ENCODE measurements around the gene TBKBP1. TPM values are rescaled to one million over a fixed set of nuclear protein-coding genes. Genes with fewer than 3 reads are reported as not detected.
"Not testable (repeated sequence)": the region's sequence is repeated elsewhere in the genome, so short reads cannot be mapped to it uniquely, and the experiment has no call there.

Gene TBKBP1
- total and polyA plus RNA-seq, 4 donors: 10.4 to 62.8 (median 28.8) TPM

DNA sequence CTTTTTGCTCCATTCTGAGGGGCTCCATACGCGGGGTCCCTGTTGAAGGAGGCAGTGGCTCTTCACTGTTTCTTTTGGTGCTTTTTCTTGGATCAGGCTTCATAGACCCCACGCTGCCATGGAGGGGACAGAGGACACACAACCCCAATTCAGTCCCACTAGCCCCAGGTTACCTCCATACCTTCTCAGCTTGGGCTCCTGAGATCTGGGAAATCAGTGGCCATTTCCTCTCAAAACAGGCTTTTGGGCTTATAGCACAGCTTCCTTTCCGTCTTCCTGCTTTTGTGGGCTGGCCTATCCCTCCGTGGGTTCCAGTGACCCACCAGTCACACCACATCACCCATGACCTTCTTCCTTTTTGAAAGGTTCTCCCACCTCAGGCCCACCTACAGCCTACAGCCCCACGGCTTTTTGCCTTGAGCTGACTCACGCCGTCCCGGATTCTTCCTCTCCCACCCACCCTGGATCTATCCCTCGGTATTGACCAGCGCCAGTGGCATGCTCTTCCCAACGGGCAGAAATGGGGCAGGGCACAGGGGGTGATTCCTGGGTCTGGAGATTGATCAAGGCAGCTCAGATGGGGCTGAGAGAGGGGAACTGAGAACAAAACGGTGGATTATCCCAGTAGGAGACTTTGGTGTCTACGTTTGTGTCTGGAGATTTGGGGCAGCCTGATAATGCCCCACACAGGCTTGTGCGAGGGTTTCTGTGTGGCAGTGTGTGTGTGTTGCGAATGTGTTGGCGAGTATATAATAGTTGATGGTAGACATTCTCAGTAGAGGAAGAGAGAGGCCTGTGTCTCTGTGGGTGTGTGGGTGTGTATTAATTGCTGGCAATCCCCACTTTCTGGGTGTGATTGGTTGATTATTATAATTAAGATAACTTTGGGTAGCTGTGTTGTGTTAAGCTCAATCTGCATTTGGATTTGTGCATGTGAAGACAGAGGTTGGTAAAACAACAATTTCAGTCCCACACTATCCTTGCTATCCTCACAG is 42.8 kb downstream of the TBKBP1 start:
- no peak overlapping the region for H3K4me3 ChIP-seq (ENCODE audit: low read depth, low read length)
- peaks cover 42% of the 10 kb centered on the region for H3K27me3 ChIP-seq (ENCODE audit: control insufficient read depth, insufficient read depth, low read length)
- H3K27ac ChIP-seq (ENCODE audit: low read depth, low read length): no peak overlapping the region
- no peaks in the 10 kb centered on the region for H3K9me3 ChIP-seq (ENCODE audit: control insufficient read depth, insufficient read depth, low read length)
- H3K36me3 ChIP-seq (ENCODE audit: control insufficient read depth, insufficient read depth, low read length): no peaks in the 10 kb centered on the region
- 74% methylated on average over 11 of the region's 17 CpGs for WGBS (ENCODE audit: insufficient coverage)
- no peak for DNase-seq (ENCODE audit: low read depth in 4 of 6, low spot score in 6 of 6)
- peaks cover 14% of the 10 kb centered on the region for H3K4me1 ChIP-seq (ENCODE audit: control insufficient read depth, insufficient read depth, low read length)

DNA sequence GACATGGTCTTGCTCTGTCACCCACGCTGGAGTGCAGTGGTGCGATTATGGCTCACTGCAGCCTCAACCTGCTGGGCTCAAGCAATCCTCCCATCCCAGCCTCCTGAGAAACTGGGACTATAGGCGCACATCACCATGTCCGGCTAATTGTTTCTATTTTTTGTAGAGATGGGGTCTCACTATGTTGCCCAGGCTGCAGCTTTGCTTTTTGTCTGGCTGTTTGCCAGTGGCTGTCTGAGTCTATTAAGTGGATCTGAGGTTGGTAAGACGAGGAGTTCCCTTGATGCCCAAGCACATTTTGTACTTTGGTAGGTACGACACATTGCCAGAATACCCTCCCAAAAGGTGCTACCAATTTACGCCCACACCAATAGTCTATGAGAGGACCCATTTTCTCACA is 44.2 kb downstream of the TBKBP1 start:
- peaks cover 32% of the 10 kb centered on the region for H3K27me3 ChIP-seq (ENCODE audit: control insufficient read depth, insufficient read depth, low read length)

DNA sequence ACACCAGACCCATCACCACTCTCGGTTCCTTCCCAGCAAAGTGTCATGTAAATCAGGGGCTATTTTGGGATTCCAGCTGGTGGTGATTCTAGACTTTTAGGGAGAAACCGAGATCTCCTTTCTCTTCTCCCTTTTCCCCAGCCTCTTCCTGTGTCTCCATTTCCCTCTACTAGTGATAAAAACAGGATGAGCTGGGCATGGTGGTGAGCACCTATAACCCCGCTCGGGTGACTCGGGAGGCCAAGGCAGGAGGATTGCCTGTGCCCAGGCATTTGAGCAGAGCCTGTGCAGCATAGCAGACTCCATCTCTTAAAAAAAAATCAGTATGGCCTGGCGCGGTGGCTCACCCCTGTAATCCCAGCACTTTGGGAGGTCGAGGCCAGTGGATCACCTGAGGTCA is 45.2 kb downstream of the TBKBP1 start:
- Histone ChIP-seq H3K36me3 (ENCODE audit: control insufficient read depth, insufficient read depth, low read length) (no peaks in the 10 kb centered on the region), H3K4me1 (ENCODE audit: control insufficient read depth, insufficient read depth, low read length) (peaks cover 7% of the 10 kb centered on the region), H3K27ac (ENCODE audit: low read depth, low read length) (no peak overlapping the region), H3K9me3 (ENCODE audit: control insufficient read depth, insufficient read depth, low read length) (no peaks in the 10 kb centered on the region), H3K4me3 (ENCODE audit: low read depth, low read length) (no peak overlapping the region), H3K27me3 (ENCODE audit: control insufficient read depth, insufficient read depth, low read length) (peaks cover 29% of the 10 kb centered on the region)
- WGBS (ENCODE audit: insufficient coverage): 94% methylated on average over 6 of the region's 8 CpGs
- no peak for DNase-seq (ENCODE audit: low read depth in 4 of 6, low spot score in 6 of 6)

More for the DNA sequence above, 44.2 kb downstream of the TBKBP1 start:
- WGBS (ENCODE audit: insufficient coverage): no CpG with 5 or more reads among the region's 7 CpGs
- no peaks in the 10 kb centered on the region for H3K36me3 ChIP-seq (ENCODE audit: control insufficient read depth, insufficient read depth, low read length)
- DNase-seq (ENCODE audit: low read depth in 4 of 6, low spot score in 6 of 6): no peak
- H3K4me3 ChIP-seq (ENCODE audit: low read depth, low read length): no peak overlapping the region
- peaks cover 13% of the 10 kb centered on the region for H3K4me1 ChIP-seq (ENCODE audit: control insufficient read depth, insufficient read depth, low read length)
- no peak overlapping the region for H3K27ac ChIP-seq (ENCODE audit: low read depth, low read length)
- no peaks in the 10 kb centered on the region for H3K9me3 ChIP-seq (ENCODE audit: control insufficient read depth, insufficient read depth, low read length)

DNA sequence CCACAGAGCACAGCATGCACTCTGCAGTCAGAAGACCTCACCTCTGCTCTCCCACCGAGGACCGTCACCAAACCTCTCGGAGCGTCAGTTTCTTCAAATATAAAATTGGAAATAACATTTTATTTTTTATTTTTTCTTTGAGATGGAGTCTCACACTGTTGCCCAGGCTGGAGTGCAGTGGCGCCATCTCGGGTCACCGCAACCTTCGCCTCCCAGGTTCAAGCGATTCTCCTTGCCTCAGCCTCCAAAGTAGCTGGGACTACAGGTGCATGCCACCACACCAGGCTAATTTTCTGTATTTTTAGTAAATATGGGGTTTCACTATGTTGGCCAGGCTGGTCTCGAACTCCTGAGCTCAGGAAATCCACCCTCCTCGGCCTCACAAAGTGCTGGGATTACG is 46.0 kb downstream of the TBKBP1 start:
- WGBS (ENCODE audit: insufficient coverage): 100% methylated on average over 6 of the region's 12 CpGs

DNA sequence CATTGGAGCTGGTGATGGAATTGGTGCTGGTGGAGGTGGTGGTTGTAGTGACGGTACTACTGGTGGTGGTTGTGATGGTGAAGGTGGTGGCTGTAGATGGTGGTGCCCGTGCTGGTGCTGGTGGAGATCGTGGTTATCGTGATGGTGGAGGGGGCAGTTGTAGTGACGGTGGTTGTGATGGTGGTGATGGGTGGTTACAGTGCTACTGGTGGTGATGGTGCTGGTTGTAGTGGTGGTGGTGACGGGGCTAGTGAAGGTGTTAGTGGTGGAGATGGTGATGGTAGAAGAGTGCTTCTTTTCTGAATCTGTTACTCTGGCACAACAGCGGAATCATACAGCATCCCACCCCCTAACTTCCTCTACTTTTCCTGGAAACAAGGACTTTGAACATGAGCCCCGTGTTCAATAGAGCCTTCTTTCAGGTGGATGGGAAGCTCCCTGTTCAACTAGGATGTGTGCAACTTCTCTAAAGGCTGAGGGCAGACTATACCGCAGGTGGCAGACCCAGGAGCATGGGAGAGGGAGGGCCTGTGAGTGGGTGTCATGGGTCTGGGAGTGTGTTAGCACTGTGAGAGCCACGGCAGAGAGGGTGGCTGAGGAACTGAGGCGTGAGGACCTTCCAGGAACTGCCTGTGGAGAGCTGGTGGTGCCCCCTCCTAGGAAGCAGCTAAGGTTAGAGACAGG is 47.3 kb downstream of the TBKBP1 start:
- 84% methylated on average over 8 of the region's 11 CpGs for WGBS (ENCODE audit: insufficient coverage)
- H3K27me3 ChIP-seq (ENCODE audit: control insufficient read depth, insufficient read depth, low read length): peaks cover 23% of the 10 kb centered on the region

More for the DNA sequence above, 46.0 kb downstream of the TBKBP1 start:
- not testable (repeated sequence) for H3K9me3 ChIP-seq (ENCODE audit: control insufficient read depth, insufficient read depth, low read length); H3K4me1 ChIP-seq (ENCODE audit: control insufficient read depth, insufficient read depth, low read length); DNase-seq (ENCODE audit: low read depth in 4 of 6, low spot score in 6 of 6); H3K27ac ChIP-seq (ENCODE audit: low read depth, low read length); H3K36me3 ChIP-seq (ENCODE audit: control insufficient read depth, insufficient read depth, low read length); H3K4me3 ChIP-seq (ENCODE audit: low read depth, low read length)
- H3K27me3 ChIP-seq (ENCODE audit: control insufficient read depth, insufficient read depth, low read length): peaks cover 28% of the 10 kb centered on the region

DNA sequence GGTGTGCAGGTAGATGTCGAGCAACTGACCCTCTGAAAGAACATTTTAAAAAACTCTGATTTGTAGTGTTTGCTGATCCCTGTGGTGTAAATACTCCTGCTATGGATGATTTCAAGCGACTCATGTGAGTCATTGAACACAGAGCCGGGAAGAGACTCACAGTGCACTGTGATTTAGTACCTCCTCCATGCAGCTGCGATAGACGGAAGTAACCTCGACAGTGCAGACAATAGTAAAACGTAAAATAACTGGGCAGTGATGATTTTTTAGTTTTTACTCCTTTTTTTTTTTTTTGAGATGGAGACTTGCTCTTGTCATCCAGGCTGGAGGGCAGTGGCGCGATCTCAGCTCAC is 47.8 kb downstream of the TBKBP1 start:
- Histone ChIP-seq H3K4me3 (ENCODE audit: low read depth, low read length) (no peak overlapping the region), H3K27me3 (ENCODE audit: control insufficient read depth, insufficient read depth, low read length) (peaks cover 18% of the 10 kb centered on the region), H3K4me1 (ENCODE audit: control insufficient read depth, insufficient read depth, low read length) (peaks cover 6% of the 10 kb centered on the region), H3K27ac (ENCODE audit: low read depth, low read length) (no peak overlapping the region), H3K9me3 (ENCODE audit: control insufficient read depth, insufficient read depth, low read length) (no peaks in the 10 kb centered on the region), H3K36me3 (ENCODE audit: control insufficient read depth, insufficient read depth, low read length) (no peaks in the 10 kb centered on the region)
- WGBS (ENCODE audit: insufficient coverage): 82% methylated on average over 4 of the region's 9 CpGs
- DNase-seq (ENCODE audit: low read depth in 4 of 6, low spot score in 6 of 6): no peak

More for the DNA sequence above, 47.3 kb downstream of the TBKBP1 start:
- Histone ChIP-seq H3K4me1 (ENCODE audit: control insufficient read depth, insufficient read depth, low read length) (peaks cover 6% of the 10 kb centered on the region), H3K9me3 (ENCODE audit: control insufficient read depth, insufficient read depth, low read length) (no peaks in the 10 kb centered on the region), H3K27ac (ENCODE audit: low read depth, low read length) (no peak overlapping the region), H3K4me3 (ENCODE audit: low read depth, low read length) (no peak overlapping the region), H3K36me3 (ENCODE audit: control insufficient read depth, insufficient read depth, low read length) (no peaks in the 10 kb centered on the region)
- no peak for DNase-seq (ENCODE audit: low read depth in 4 of 6, low spot score in 6 of 6)

DNA sequence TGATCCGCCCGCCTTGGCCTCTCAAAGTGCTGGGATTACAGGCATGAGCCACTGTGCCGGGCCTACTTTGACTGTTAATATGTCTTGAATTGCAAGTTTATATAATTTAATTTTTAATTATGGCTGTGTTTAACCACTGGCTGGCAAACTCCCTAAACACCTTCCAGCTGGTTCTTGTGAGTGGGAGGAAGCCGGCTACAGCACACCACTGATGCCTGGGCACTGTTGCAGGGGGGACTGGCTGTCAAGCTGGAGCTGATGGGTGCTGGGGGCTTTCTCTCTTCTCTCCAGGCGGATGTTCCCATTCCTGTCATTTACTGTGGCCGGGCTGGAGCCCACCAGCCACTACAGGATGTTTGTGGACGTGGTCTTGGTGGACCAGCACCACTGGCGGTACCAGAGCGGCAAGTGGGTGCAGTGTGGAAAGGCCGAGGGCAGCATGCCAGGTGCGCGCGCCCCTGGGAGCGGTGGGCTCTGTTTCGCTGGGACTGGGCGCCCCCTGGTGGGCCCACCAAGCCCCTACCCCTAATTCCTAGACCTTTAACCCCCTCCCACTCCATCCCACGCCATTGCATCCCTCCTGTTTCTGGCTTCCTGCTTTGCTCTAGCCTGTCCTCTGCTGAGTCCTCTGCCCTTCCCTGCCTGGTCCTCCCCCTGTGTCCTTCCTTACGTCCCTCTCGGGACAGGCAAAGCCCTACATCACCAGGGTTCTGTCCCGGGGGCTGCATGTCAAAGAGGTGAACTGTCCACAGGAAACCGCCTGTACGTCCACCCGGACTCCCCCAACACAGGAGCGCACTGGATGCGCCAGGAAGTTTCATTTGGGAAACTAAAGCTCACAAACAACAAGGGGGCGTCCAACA is 48.6 kb downstream of the TBKBP1 start:
- no peaks in the 10 kb centered on the region for H3K36me3 ChIP-seq (ENCODE audit: control insufficient read depth, insufficient read depth, low read length)
- H3K9me3 ChIP-seq (ENCODE audit: control insufficient read depth, insufficient read depth, low read length): no peaks in the 10 kb centered on the region
- peak in 3 of 6 donors; percentile 5 to 61 (median 25) for DNase-seq (ENCODE audit: low read depth in 4 of 6, low spot score in 6 of 6)
- peaks cover 6% of the 10 kb centered on the region for H3K4me1 ChIP-seq (ENCODE audit: control insufficient read depth, insufficient read depth, low read length)
- H3K27ac ChIP-seq (ENCODE audit: low read depth, low read length): no peak overlapping the region
- H3K4me3 ChIP-seq (ENCODE audit: low read depth, low read length): no peak overlapping the region
- H3K27me3 ChIP-seq (ENCODE audit: control insufficient read depth, insufficient read depth, low read length): peaks cover 17% of the 10 kb centered on the region
- WGBS (ENCODE audit: insufficient coverage): 31% methylated on average over 24 of the region's 26 CpGs

DNA sequence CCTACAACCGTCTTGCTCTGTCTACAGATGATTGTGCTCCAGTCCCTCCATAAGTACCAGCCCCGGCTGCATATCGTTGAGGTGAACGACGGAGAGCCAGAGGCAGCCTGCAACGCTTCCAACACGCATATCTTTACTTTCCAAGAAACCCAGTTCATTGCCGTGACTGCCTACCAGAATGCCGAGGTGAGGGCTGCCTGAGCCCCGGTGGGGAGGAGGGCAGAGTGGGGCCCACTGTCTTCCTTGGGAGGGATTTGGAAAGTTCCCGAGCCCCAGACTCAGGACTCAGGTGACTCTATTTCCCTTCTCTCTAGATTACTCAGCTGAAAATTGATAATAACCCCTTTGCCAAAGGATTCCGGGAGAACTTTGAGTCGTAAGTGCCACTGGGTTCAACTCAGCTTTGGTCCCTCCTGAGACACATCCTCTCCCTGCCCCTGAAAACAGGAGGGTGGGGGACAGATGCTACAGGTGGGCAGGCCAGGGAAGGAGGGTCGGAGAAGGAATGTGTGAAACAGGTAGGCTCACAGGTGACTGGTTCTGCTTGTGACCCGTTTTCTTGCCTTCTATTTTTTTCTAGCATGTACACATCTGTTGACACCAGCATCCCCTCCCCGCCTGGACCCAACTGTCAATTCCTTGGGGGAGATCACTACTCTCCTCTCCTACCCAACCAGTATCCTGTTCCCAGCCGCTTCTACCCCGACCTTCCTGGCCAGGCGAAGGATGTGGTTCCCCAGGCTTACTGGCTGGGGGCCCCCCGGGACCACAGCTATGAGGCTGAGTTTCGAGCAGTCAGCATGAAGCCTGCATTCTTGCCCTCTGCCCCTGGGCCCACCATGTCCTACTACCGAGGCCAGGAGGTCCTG is 50.4 kb downstream of the TBKBP1 start:
- no peak for DNase-seq (ENCODE audit: low read depth in 4 of 6, low spot score in 6 of 6)
- Histone ChIP-seq H3K4me3 (ENCODE audit: low read depth, low read length) (no peak overlapping the region), H3K27me3 (ENCODE audit: control insufficient read depth, insufficient read depth, low read length) (peaks cover 17% of the 10 kb centered on the region), H3K27ac (ENCODE audit: low read depth, low read length) (no peak overlapping the region), H3K4me1 (ENCODE audit: control insufficient read depth, insufficient read depth, low read length) (peaks cover 6% of the 10 kb centered on the region), H3K36me3 (ENCODE audit: control insufficient read depth, insufficient read depth, low read length) (no peaks in the 10 kb centered on the region), H3K9me3 (ENCODE audit: control insufficient read depth, insufficient read depth, low read length) (no peaks in the 10 kb centered on the region)
- WGBS (ENCODE audit: insufficient coverage): 74% methylated on average over 14 of the region's 22 CpGs

Measured in spinal cord (tissue), 10 donors.